DND-41 (cell line): ENCODE measurements around the gene PIM2.

Source experiments
- ATAC-seq: fragments of 200-7000 bp; cut with Tn5 transposase; 3 replicates; pipeline ENCODE4 v1.9.1; 2021; ENCODE audit warnings: low read depth; ENCODE audit not compliant: insufficient read depth
- DNase-seq: peaks from one replicate; pipeline ENCODE4 v3.0.0-alpha.2; 2020
- H2AFZ ChIP-seq: 2 replicates; pipeline ENCODE4 v1.6.0; 2012; ENCODE audit warnings: low read depth, low read length
- H3K27ac ChIP-seq: 2 replicates; pipeline ENCODE4 v1.5.1; 2012; ENCODE audit warnings: low read length, inconsistent platforms
- H3K27me3 ChIP-seq: fragments of 200-600 bp; sonication (generic); 2 replicates; pipeline ENCODE4 v1.6.0; 2012; ENCODE audit warnings: low read length, mild to moderate bottlenecking, inconsistent platforms; ENCODE audit not compliant: insufficient read depth, poor library complexity
- H3K36me3 ChIP-seq: 2 replicates; pipeline ENCODE4 v1.5.1; 2012; ENCODE audit warnings: low read length, inconsistent platforms; ENCODE audit not compliant: insufficient read depth
- H3K4me1 ChIP-seq: 2 replicates; pipeline ENCODE4 v1.5.1; 2012; ENCODE audit warnings: mild to moderate bottlenecking, low read length; ENCODE audit not compliant: insufficient read depth
- H3K4me2 ChIP-seq: 2 replicates; pipeline ENCODE4 v1.6.0; 2012; ENCODE audit warnings: mild to moderate bottlenecking, moderate library complexity, low read length, inconsistent platforms; ENCODE audit not compliant: insufficient read depth
- H3K4me3 ChIP-seq, 2 experiments: fragments of 200-600 bp in 1 of 2; shearing (Covaris generic) in 1 of 2; 2 replicates each; pipeline ENCODE4 v1.5.1; 2012 to 2016; ENCODE audit warnings: inconsistent platforms in 2 of 2, low read length in 2 of 2, mild to moderate bottlenecking in 2 of 2, low read depth in 1 of 2, moderate library complexity in 1 of 2
- H3K79me2 ChIP-seq: 2 replicates; pipeline ENCODE4 v1.6.0; 2012; ENCODE audit warnings: low read length, inconsistent platforms; ENCODE audit not compliant: insufficient read depth
- H3K9ac ChIP-seq: 2 replicates; pipeline ENCODE4 v1.6.0; 2012; ENCODE audit warnings: low read depth, mild to moderate bottlenecking, inconsistent platforms, low read length, moderate library complexity
- H3K9me3 ChIP-seq: 2 replicates; pipeline ENCODE4 v1.5.1; 2012; ENCODE audit warnings: low read length, moderate library complexity, mild to moderate bottlenecking, inconsistent platforms; ENCODE audit not compliant: insufficient read depth, severe bottlenecking
- H4K20me1 ChIP-seq: 2 replicates; pipeline ENCODE4 v1.6.0; 2012; ENCODE audit warnings: low read length; ENCODE audit not compliant: insufficient read depth
- EZH2 ChIP-seq: IDR thresholded peaks from 3 replicates; pipeline ENCODE4 v1.6.1; 2012; ENCODE audit warnings: borderline replicate concordance, low read depth, mild to moderate bottlenecking, moderate library complexity, low read length, inconsistent platforms; ENCODE audit not compliant: severe bottlenecking
- TF ChIP-seq, protein P1 (sequence below): IDR thresholded peaks from 2 replicates; pipeline ENCODE4 v1.5.1; 2012; ENCODE audit warnings: borderline replicate concordance, low read length, moderate library complexity, mild to moderate bottlenecking; ENCODE audit not compliant: poor library complexity, severe bottlenecking; ENCODE audit errors: extremely low read depth

Gene PIM2

DNA sequence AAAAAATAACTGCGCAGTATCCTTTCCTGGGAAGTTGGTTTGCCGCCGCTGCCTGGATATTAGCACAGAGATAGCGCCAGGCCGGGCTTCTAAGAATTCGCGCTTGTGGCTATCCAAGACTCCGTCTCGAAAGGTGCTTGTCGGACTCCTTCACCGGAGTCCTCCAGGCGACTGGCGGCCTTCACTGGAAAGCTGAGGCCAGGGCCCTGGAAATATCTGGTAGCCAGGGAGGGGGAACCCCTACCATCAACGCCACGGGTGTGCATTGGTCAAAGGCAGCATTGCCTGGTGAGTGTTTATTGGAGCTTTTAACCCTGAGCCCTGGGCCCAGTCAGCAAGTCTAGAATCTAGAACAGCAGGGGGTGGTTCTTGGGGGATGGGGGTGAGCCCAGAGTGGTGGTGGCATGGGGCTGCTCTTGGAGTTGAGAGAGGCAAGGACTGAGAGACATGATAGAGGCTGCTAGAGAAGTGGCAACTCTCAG is 577 bp upstream of the PIM2 start:
- no peak for TF ChIP-seq EZH2
- TF ChIP-seq, protein P1, sequence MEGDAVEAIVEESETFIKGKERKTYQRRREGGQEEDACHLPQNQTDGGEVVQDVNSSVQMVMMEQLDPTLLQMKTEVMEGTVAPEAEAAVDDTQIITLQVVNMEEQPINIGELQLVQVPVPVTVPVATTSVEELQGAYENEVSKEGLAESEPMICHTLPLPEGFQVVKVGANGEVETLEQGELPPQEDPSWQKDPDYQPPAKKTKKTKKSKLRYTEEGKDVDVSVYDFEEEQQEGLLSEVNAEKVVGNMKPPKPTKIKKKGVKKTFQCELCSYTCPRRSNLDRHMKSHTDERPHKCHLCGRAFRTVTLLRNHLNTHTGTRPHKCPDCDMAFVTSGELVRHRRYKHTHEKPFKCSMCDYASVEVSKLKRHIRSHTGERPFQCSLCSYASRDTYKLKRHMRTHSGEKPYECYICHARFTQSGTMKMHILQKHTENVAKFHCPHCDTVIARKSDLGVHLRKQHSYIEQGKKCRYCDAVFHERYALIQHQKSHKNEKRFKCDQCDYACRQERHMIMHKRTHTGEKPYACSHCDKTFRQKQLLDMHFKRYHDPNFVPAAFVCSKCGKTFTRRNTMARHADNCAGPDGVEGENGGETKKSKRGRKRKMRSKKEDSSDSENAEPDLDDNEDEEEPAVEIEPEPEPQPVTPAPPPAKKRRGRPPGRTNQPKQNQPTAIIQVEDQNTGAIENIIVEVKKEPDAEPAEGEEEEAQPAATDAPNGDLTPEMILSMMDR, result no peak
- Histone ChIP-seq H4K20me1 (peaks cover 10% of the 10 kb centered on the region; the same call in 1 of the 2 replicates), H3K27ac (peak overlapping the region; percentile 65), H3K4me1 (peaks cover 34% of the 10 kb centered on the region), H3K79me2 (peaks cover 12% of the 10 kb centered on the region), H3K4me2 (peak overlapping the region; percentile 80), H3K36me3 (peaks cover 25% of the 10 kb centered on the region), H3K4me3 (peak overlapping the region; percentile 20 to 55; a peak in 3 of 4 replicates), H3K27me3 (no peaks in the 10 kb centered on the region), H3K9ac (peak overlapping the region; percentile 54), H2AFZ (peak overlapping the region; percentile 59), H3K9me3 (no peaks in the 10 kb centered on the region)
- DNase-seq, result no peak
- ATAC-seq, result no peak

DNA sequence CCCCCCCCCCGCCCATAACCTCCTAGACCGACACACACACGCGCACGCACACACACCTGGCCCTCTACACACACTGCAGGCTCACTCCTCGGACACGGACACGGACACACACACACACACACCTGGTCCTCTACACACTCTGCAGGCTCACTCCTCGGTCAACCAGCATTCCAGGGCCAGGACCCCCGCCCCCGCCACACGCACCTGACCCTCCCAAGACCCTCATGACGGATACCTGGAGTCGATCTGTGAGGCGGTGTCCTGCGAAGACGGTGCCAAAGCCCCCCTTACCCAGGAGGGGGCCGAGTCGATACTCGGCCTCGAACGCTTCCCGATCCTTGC is 552 bp downstream of the PIM2 start:
- peak overlapping the region; percentile 55 for H2AFZ ChIP-seq
- H3K9me3 ChIP-seq, result no peaks in the 10 kb centered on the region
- H3K27me3 ChIP-seq, result no peaks in the 10 kb centered on the region
- no peak for TF ChIP-seq EZH2
- TF ChIP-seq, protein P1, result no peak
- H3K79me2 ChIP-seq, result peaks cover 12% of the 10 kb centered on the region
- H4K20me1 ChIP-seq, result peaks cover 10% of the 10 kb centered on the region; the same call in 1 of the 2 replicates
- H3K4me3 ChIP-seq, result peak overlapping the region; percentile 62 to 79; a peak in 3 of 4 replicates
- peaks cover 34% of the 10 kb centered on the region for H3K4me1 ChIP-seq
- H3K27ac ChIP-seq, result peak overlapping the region; percentile 81
- DNase-seq (no peak), ATAC-seq (no peak)
- peaks cover 23% of the 10 kb centered on the region for H3K36me3 ChIP-seq
- peak overlapping the region; percentile 97 for H3K4me2 ChIP-seq
- H3K9ac ChIP-seq, result peak overlapping the region; percentile 77

DNA sequence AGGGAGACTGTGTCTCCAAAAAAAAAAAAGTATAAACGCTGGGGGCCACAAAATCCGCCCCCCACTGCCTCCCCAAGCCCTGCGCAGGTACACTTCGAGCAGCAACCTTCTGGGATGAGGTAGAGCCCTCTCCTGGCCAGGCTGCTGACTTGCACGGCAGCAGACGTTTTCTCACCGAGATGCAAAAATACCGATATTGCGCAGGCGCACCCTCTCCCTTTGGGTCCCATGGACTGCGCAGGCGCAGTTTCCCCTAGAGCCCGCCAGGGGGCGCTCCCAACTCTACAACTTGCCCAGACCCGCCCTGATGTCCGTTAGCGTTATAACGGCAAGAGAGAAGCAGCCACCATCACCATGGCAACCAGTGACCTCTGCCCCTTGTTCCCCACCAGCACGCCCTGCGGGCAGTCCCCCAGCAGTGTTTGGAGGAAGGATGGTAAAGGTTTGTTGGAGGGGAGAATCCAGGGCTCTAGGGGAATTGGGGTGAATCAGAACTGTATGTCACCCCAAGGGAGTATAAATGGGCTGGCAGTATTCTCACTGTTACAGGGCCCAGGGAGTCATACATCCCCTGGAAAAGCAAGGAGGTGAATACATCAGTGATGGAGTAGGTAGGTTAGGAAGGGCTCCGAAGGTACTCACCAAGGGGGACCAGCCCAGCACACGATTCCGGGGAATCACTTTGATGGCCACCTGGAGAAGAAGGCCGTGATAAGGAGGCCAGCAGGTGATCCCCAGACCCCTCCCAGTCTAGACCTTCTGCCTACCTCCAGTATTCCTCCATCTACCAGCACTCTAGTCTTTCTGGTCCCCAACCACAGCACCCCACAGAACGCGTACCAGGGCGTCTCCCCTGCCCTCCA is 1.5 kb downstream of the PIM2 start:
- DNase-seq (peak; percentile 89), ATAC-seq (peak; percentile 60)
- no peaks in the 10 kb centered on the region for H3K27me3 ChIP-seq
- peaks cover 12% of the 10 kb centered on the region for H3K79me2 ChIP-seq
- peak overlapping the region; percentile 81 for H3K27ac ChIP-seq
- peaks cover 10% of the 10 kb centered on the region; the same call in 1 of the 2 replicates for H4K20me1 ChIP-seq
- peak overlapping the region; percentile 62 to 79; a peak in 3 of 4 replicates for H3K4me3 ChIP-seq
- H3K4me1 ChIP-seq, result peaks cover 38% of the 10 kb centered on the region
- peak overlapping the region; percentile 97 for H3K4me2 ChIP-seq
- H3K9ac ChIP-seq, result peak overlapping the region; percentile 77
- TF ChIP-seq, protein P1, result peak; percentile 93
- no peak for TF ChIP-seq EZH2
- no peaks in the 10 kb centered on the region for H3K9me3 ChIP-seq
- peaks cover 17% of the 10 kb centered on the region for H3K36me3 ChIP-seq
- no peak overlapping the region for H2AFZ ChIP-seq
